ENCODE results near the gene GMPR. TPM values are rescaled to one million over a fixed set of nuclear protein-coding genes. Genes with fewer than 3 reads are reported as not detected.

Gene GMPR
- total RNA-seq, 1 donor: 6.5 TPM

DNA sequence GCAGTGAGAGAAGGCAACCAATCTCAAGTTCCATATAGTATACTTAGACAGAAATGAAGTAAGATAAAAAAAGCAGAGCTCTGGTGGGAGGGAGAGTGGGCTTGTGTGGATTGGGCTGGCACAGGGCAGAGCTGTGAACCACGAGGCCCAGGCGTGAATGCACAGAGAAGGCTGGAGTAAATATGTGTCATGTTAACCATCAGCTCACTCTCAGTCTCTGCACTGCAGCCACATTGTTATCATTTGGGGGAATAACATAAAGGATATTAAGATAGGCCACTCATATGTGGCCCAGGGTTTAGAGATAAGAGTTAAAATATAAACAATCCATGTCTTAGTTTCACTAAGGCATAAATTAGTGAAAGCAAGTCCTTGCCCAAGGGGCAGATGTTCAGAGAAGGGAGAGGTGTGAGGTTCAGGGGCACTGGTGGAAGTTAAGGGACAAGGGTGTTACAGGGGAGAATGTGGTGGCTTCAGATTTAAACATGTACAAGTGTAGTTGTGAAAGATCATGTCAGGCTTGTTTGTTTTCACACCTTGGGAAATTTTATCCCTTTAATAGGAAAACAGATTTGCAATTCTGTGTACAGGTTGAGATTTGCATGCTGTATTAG, 14.4 kb downstream of the GMPR start:
- Histone ChIP-seq H3K27me3 (ENCODE audit: insufficient read depth, low read length) (no peaks in the 10 kb centered on the region), H2AFZ (ENCODE audit: low read length) (no peak overlapping the region), H3K4me3 (ENCODE audit: insufficient read depth, low read length) (no peak overlapping the region), H3K36me3 (ENCODE audit: insufficient read depth, low read length) (no peaks in the 10 kb centered on the region), H3K27ac (ENCODE audit: low read depth, low read length) (no peak overlapping the region), H3K4me2 (ENCODE audit: insufficient read depth, low read length) (no peak overlapping the region), H3K9me3 (ENCODE audit: low read depth, low read length) (no peaks in the 10 kb centered on the region), H3K4me1 (ENCODE audit: insufficient read depth, low read length) (no peaks in the 10 kb centered on the region), H3K79me2 (ENCODE audit: insufficient read depth, low read length) (no peaks in the 10 kb centered on the region), H4K20me1 (ENCODE audit: insufficient read depth, low read length) (no peaks in the 10 kb centered on the region)
- TF ChIP-seq CTCF (IDR thresholded peaks at IDR 0.05; ENCODE audit: extremely low read depth, low read depth, low read length): no peak
- no peak for DNase-seq (ENCODE audit: insufficient read length, low spot score, missing footprints)

- no peaks in the 10 kb centered on the region for H3K36me3 ChIP-seq (ENCODE audit: insufficient read depth, low read length)
- H3K4me1 ChIP-seq (ENCODE audit: insufficient read depth, low read length): no peaks in the 10 kb centered on the region
- H3K4me2 ChIP-seq (ENCODE audit: insufficient read depth, low read length): no peak overlapping the region
- no peak overlapping the region for H3K4me3 ChIP-seq (ENCODE audit: insufficient read depth, low read length)
- no peaks in the 10 kb centered on the region for H3K79me2 ChIP-seq (ENCODE audit: insufficient read depth, low read length)
- H2AFZ ChIP-seq (ENCODE audit: low read length): no peak overlapping the region
- no peaks in the 10 kb centered on the region for H3K27me3 ChIP-seq (ENCODE audit: insufficient read depth, low read length)
- H3K9me3 ChIP-seq (ENCODE audit: low read depth, low read length): no peaks in the 10 kb centered on the region
- no peak for DNase-seq (ENCODE audit: insufficient read length, low spot score, missing footprints)
- no peak overlapping the region for H3K27ac ChIP-seq (ENCODE audit: low read depth, low read length)
- no peak for TF ChIP-seq CTCF (IDR thresholded peaks at IDR 0.05; ENCODE audit: extremely low read depth, low read depth, low read length)
- H4K20me1 ChIP-seq (ENCODE audit: insufficient read depth, low read length): no peaks in the 10 kb centered on the region
These were observed 15.2 kb downstream of the GMPR start for GRCh38 chr6:16253399-16254144.

DNA sequence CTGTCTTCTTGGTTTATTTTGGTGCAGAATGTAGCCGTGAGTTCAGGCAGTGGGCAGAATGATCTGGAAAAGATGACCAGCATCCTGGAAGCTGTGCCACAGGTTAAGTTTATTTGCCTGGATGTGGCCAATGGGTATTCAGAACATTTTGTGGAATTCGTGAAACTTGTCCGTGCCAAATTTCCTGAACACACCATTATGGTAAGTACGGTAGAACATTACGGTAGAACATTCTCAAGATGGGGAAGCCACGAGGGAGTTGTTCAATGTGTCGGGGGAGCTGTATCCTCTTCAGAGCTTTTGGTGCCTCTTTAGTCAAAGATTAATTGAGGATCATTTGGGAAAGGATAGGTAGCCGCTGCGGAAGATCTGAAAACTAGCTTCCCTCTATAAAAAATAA, 16.1 kb downstream of the GMPR start:
- Histone ChIP-seq H3K36me3 (ENCODE audit: insufficient read depth, low read length) (no peaks in the 10 kb centered on the region), H3K79me2 (ENCODE audit: insufficient read depth, low read length) (no peaks in the 10 kb centered on the region), H3K27ac (ENCODE audit: low read depth, low read length) (no peak overlapping the region), H4K20me1 (ENCODE audit: insufficient read depth, low read length) (no peaks in the 10 kb centered on the region), H3K27me3 (ENCODE audit: insufficient read depth, low read length) (no peaks in the 10 kb centered on the region), H3K9me3 (ENCODE audit: low read depth, low read length) (no peaks in the 10 kb centered on the region), H3K4me3 (ENCODE audit: insufficient read depth, low read length) (no peak overlapping the region), H3K4me1 (ENCODE audit: insufficient read depth, low read length) (no peaks in the 10 kb centered on the region), H2AFZ (ENCODE audit: low read length) (no peak overlapping the region), H3K4me2 (ENCODE audit: insufficient read depth, low read length) (no peak overlapping the region)
- DNase-seq (ENCODE audit: insufficient read length, low spot score, missing footprints): no peak
- no peak for TF ChIP-seq CTCF (IDR thresholded peaks at IDR 0.05; ENCODE audit: extremely low read depth, low read depth, low read length)

DNA sequence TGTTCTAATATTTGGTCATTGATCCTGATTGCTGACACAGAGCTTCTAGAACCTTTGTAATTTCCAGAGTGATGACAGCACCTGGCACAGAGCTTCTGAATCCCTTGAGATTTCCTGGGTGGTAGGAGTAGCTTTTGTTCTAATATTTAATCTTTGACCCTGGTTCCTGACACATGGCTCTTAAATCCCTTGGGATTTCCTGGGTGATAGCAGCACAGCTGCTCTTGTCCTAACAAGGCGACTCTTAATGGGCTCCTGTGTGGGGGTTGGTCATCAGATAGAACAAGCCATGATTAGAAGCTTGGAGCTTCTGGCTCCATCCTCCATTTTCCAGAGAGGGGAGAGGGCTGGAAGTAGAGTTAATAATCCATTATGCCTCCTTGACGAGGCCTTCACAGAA, 18.4 kb downstream of the GMPR start:
- Histone ChIP-seq H3K79me2 (ENCODE audit: insufficient read depth, low read length) (no peaks in the 10 kb centered on the region), H3K4me1 (ENCODE audit: insufficient read depth, low read length) (no peaks in the 10 kb centered on the region), H3K4me3 (ENCODE audit: insufficient read depth, low read length) (no peak overlapping the region), H2AFZ (ENCODE audit: low read length) (no peak overlapping the region), H3K27me3 (ENCODE audit: insufficient read depth, low read length) (no peaks in the 10 kb centered on the region), H3K4me2 (ENCODE audit: insufficient read depth, low read length) (no peak overlapping the region), H3K9me3 (ENCODE audit: low read depth, low read length) (no peaks in the 10 kb centered on the region), H4K20me1 (ENCODE audit: insufficient read depth, low read length) (no peaks in the 10 kb centered on the region), H3K27ac (ENCODE audit: low read depth, low read length) (no peak overlapping the region), H3K36me3 (ENCODE audit: insufficient read depth, low read length) (no peaks in the 10 kb centered on the region)
- DNase-seq (ENCODE audit: insufficient read length, low spot score, missing footprints): no peak
- TF ChIP-seq CTCF (IDR thresholded peaks at IDR 0.05; ENCODE audit: extremely low read depth, low read depth, low read length): no peak

All from osteoblast (primary cell).